HG03066 (cell line): ENCODE measurements around the gene BOLL.
"Not testable (repeated sequence)": the region's sequence is repeated elsewhere in the genome, so short reads cannot be mapped to it uniquely, and the experiment has no call there.

ENCODE experiments used
- ATAC-seq: cut with Tn5 transposase; IDR thresholded peaks from one replicate; pipeline ENCODE4 v1.9.1; 2021; ENCODE audit warnings: low read depth; ENCODE audit not compliant: unreplicated experiment

BOLL gene

DNA sequence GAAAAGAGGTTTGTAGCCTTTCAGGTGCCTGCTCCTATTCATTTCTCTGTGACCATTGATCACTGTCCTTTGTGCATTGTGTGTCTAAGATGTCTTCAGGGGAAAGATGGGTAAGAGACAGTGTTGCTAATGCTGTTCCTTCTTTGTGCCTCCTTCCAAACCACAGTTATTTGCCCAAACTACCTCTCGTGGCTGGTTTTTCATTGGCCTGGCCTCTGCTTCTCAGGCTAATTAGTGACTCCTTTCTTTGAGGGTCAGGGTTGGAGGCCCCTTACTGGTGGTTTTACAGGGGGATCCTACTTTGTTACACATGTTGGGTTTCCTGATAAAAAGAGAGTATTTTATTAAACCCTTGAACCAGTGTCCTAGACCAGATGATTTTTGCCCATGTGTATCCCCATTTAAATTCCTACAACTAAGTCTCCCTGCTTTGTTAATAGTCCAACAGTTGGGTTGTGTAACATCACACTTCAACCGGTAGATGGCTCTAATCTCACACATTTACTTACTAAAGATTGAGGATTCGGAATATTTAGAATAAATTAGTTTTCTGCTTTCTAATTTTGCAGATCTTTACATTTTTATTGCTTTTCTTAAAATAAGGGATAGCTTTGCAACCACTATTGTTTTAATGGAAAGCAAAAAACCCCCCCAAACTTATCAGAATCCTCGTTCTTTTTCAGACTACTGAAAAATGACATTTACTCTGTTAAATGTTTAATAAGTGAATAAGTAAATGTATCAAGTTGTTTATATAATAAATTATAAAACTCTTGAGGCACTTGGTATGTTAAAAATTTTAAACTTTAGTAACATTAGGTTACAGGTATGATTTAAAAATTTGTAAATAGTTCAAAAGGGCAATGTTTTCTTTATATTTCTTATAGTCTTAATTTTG is 77.6 kb downstream of the BOLL start:
- ATAC-seq, result no peak

DNA sequence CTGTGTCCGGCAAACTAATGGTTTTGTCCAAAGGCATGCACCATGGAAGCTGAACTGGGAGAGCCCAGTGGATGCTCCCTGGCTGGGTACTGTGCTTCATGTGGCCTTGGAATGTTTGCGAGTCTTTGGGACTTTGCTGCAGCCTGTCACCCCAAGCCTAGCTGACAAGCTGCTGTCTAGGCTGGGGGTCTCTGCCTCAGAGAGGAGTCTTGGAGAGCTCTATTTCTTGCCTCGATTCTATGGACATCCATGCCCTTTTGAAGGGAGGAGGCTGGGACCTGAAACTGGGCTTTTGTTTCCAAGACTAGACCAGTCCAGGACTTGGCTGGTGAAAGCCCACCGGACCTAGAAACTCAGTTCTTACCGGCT is 78.3 kb downstream of the BOLL start:
- ATAC-seq, result no peak

DNA sequence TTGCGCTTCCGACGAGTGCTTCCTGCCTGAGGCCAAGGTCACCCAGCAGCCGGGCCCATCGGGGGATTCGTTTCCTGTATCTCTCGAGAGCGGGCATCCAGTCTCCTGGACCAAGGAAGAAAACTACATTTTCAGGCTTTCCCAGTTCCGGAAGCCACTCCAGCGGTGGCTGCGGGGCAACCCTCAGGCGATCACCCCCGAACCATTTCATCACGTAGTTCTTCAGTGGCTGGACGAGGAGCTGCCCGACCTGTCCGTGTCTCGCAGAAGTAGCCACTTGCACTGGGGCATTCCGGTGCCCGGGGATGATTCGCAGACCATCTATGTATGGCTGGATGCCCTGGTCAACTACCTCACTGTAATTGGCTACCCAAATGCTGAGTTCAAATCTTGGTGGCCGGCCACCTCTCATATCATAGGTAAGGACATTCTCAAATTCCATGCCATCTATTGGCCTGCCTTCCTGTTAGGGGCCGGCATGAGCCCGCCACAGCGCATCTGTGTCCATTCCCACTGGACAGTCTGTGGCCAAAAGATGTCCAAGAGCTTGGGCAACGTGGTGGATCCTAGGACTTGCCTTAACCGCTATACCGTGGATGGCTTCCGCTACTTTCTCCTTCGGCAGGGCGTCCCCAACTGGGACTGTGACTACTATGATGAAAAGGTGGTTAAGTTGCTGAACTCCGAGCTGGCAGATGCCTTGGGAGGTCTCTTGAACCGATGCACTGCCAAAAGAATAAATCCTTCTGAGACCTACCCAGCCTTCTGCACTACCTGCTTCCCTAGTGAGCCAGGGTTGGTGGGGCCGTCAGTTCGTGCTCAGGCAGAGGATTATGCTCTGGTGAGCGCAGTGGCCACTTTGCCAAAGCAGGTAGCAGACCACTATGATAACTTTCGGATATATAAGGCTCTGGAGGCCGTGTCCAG is 78.9 kb downstream of the BOLL start:
- ATAC-seq, result no peak

DNA sequence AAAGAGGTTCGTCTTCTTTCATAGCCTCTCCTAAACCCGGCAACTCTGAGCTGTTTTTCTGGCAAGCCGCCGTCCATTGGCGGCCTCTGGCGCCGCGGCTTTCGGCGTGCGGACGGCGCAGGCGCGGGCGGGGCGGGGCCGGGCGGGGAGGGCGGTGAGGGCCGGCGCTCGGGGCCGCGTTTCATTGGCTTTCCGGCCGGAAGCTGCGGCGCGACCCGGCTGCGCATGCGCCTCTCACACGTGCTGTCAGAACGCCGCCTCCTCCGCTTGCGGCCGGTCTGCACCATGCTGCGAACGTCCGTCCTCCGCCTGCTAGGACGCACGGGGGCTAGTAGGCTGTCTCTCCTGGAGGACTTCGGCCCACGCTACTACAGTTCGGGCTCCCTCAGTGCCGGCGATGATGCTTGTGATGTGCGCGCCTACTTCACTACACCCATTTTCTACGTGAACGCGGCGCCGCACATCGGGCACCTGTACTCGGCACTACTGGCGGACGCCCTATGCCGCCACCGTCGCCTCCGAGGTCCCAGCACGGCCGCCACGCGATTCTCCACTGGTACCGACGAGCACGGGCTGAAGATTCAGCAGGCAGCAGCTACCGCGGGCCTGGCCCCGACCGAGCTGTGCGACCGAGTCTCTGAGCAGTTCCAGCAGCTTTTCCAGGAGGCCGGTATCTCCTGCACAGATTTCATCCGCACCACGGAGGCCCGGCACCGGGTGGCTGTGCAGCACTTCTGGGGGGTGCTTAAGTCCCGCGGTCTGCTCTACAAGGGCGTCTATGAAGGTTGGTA is 79.8 kb downstream of the BOLL start, which contains the start of gene MARS2:
TSS of gene MARS2 (plus strand) at position 249 of the 791 bp plus-strand sequence. CDS start at position 286, 37 bp downstream.
- ATAC-seq, result peak; percentile 79

DNA sequence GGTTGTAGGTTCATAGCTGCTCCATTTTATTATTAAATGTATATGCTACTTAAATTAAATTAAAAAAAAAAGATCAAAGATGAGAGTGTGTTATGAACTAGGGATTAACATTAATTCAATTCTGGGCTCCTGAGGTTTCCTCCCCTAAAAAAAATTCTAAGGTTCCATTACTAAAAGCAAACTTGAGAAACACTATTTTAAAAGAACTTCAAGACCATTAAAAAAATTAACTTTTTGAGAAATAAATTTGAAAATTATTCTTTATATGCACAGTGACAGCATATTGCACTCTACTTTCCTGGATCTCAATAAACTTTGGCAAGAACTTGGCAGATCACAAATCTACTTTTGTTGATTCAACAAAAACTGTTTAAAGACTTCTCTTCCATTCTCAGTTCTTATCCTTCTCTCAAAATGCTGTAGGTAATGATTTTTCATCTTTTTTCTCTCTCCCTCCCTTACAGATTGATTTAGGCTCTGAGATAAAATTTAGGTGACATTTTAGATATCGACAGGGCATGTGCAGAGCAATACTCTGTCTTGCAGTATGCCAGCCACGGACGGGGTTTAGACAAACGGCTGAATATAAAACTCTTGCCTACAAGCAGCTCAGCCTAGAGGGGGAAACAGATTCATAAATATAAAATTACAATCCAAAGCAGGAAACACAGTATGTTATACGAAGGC is 80.5 kb downstream of the BOLL start:
- peak; percentile 31 for ATAC-seq

DNA sequence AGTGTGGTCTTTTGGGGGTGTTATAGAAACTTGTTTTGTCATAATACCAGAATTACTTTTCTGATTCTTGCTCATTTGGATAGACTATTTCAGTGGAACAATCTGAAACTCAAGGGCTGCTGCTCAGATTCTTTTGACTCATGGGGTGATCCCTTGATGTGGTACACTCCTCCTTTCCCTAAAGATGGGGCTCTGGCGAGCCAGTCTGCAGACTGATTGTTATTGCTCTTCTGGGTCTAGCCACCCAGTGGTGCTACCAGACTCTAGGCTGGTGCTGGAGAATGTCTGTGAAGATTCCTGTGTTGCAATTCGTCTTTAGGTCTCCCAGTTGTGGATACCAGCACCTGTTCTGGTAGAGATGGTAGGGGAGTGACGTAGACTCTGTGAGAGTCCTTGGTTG is 84.2 kb downstream of the BOLL start:
- no peak for ATAC-seq

DNA sequence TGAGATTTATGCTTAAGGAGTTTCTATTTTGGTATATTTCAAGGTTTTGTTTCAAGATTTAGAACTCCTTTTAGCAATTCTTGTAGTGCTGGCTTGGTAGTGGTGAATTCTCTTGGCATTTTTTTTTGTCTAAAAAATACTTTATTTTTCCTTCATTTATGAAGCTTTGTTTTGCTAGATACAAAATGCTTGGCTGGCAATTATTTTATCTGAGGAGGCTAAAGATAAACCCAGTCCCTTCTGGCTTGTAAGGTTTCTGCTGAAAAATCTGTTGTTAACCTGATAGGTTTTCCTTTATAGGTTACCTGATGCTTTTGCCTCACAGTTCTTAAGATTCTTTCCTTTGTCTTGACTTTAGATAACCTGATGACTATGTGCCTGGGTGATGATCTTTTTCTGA is 85.4 kb downstream of the BOLL start:
- not testable (repeated sequence) for ATAC-seq

DNA sequence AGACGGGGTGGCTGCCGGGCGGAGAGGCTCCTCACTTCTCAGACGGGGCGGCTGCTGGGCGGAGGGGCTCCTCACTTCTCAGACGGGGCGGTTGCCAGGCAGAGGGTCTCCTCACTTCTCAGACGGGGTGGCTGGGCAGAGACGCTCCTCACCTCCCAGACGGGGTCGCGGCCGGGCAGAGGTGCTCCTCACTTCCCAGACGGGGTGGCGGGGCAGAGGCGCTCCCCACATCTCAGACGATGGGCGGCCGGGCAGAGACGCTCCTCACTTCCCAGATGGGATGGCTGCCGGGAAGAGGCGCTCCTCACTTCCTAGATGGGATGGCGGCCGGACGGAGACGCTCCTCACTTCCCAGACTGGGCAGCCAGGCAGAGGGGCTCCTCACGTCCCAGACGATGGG is 88.5 kb downstream of the BOLL start:
- not testable (repeated sequence) for ATAC-seq

DNA sequence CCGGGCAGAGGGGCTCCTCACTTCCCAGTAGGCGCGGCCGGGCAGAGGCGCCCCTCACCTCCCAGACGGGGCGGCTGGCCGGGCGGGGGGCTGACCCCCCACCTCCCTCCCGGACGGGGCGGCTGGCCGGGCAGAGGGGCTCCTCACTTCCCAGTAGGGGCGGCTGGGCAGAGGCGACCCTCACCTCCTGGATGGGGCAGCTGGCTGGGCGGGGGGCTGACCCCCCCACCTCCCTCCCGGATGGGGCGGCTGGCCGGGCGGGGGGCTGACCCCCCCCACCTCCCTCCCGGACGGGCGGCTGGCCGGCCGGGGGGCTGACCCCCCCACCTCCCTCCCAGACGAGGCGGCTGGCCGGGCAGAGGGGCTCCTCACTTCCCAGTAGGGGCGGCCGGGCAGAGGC is 89.1 kb downstream of the BOLL start:
- not testable (repeated sequence) for ATAC-seq

DNA sequence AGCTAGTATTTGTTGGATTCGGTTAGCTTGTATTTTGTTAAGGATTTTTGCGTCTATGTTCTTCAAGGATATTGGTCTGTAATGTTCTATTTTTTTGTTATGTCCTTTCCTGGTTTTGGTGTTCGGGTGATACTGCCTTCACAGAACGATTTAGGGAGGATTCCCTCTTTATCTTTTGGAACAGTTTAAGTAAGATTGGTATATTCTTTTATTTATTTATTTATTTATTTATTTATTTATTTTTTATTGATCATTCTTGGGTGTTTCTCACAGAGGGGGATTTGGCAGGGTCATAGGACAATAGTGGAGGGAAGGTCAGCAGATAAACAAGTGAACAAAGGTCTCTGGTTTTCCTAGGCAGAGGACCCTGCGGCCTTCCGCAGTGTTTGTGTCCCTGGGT is 89.9 kb downstream of the BOLL start:
- ATAC-seq, result not testable (repeated sequence)

DNA sequence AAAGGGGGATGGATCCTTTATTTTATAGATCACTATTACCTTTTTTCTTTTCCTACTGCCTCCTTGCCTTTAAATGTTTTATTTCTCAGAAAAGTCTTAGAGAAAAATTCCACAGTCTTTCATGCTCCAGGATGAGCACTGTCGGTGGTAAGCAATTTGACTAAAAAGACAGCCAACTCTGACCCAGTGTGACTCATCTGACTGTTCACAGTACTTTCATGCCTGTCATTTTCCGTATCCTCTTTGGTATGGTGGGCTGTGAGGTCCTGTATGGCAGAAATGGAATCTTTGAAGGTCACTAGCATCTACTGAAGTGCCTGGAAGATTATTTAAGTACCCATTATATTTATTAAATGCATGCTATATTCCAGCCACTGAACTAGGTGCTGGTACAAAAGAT is 107.6 kb downstream of the BOLL start:
- no peak for ATAC-seq

DNA sequence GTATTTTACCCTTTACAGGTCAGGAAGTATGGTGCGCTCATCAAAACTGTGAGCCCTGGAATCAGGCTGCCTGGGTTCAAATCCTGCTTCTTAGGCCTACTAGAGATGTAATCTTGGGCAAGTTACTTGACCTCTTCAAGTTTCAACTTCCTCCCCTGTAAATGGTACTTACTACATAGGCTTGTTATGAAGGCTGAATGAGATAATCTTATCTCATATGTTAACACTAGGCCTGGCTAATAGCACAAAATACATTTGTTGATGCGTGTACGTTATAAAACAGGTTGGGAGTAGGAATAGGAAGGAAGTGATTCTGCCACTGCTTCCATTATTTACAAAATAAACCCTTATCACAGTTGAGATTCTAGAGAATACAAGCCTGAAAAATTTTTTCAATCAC is 108.1 kb downstream of the BOLL start:
- ATAC-seq, result no peak
